Measurements from ENCODE around the gene SOWAHC. TPM values are rescaled to one million over a fixed set of nuclear protein-coding genes. Genes with fewer than 3 reads are reported as not detected.
"Not testable (repeated sequence)": the region's sequence is repeated elsewhere in the genome, so short reads cannot be mapped to it uniquely, and the experiment has no call there.

Gene SOWAHC
- total RNA-seq, 4 donors from 2014 or later = 8.3 to 24.2 (median 17.2) TPM

DNA sequence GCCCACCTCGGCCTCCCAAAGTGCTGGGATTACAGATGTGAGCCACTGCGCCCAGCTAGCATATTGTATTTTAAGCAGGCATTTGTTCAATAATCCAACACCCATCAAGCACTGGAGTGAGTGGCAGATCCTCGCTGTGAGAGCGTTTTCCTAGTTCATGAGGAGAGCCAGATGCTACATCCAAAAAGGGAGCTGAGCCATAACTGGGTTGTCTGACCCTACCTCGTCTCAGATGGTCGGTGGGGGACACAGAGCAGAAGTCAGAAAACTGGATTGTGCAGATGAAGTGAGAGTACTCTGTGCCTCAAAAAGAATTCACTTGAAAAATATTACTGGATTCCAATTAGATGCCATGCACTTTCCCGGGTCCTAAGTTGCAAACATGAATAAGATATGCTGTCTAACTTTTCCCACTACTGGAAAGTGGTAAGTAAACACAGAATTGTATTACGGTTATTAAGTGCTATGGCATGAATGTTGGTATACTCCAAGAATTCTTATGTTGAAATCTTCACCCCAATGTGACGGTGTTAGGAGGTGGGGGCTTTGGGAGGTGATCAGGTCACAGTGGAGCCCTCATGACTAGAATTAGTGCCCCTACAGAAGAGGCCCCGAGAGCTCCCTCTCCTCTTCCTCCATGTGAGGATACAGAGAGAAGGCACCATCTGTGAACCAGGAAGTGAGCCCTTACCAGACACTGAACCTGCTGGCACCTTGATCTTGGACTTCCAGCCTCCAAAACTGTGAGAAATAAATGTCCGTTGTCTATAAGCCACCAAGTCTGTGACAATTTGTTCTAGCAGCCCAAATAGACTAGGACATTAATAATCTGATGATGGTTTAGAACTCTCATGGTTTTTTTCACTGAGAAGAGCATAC, 21.5 kb downstream of the SOWAHC start:
- DNase-seq = no peak
- H3K27me3 ChIP-seq = no peaks in the 10 kb centered on the region
- no peak for TF ChIP-seq POLR2A (IDR thresholded peaks at IDR 0.05)
- TF ChIP-seq CTCF (IDR thresholded peaks at IDR 0.05) = no peak
- H3K27ac ChIP-seq = no peak overlapping the region
- H3K4me1 ChIP-seq = peaks cover 0 to 7% (median 0%) of the 10 kb centered on the region in 4 donors
- no peaks in the 10 kb centered on the region for H3K9me3 ChIP-seq
- H3K36me3 ChIP-seq = no peaks in the 10 kb centered on the region
- no peak overlapping the region for H3K4me3 ChIP-seq

- H3K4me1 ChIP-seq = peaks cover 0 to 7% (median 0%) of the 10 kb centered on the region in 4 donors
- DNase-seq = no peak
- H3K9me3 ChIP-seq = no peaks in the 10 kb centered on the region
- no peak overlapping the region for H3K27ac ChIP-seq
- H3K27me3 ChIP-seq = no peaks in the 10 kb centered on the region
- H3K4me3 ChIP-seq = no peak overlapping the region
- H3K36me3 ChIP-seq = no peaks in the 10 kb centered on the region
- TF ChIP-seq POLR2A (IDR thresholded peaks at IDR 0.05) = no peak
- no peak for TF ChIP-seq CTCF (IDR thresholded peaks at IDR 0.05)
Measured at GRCh38 chr2:109636317-109636716, 22.2 kb downstream of the SOWAHC start.

DNA sequence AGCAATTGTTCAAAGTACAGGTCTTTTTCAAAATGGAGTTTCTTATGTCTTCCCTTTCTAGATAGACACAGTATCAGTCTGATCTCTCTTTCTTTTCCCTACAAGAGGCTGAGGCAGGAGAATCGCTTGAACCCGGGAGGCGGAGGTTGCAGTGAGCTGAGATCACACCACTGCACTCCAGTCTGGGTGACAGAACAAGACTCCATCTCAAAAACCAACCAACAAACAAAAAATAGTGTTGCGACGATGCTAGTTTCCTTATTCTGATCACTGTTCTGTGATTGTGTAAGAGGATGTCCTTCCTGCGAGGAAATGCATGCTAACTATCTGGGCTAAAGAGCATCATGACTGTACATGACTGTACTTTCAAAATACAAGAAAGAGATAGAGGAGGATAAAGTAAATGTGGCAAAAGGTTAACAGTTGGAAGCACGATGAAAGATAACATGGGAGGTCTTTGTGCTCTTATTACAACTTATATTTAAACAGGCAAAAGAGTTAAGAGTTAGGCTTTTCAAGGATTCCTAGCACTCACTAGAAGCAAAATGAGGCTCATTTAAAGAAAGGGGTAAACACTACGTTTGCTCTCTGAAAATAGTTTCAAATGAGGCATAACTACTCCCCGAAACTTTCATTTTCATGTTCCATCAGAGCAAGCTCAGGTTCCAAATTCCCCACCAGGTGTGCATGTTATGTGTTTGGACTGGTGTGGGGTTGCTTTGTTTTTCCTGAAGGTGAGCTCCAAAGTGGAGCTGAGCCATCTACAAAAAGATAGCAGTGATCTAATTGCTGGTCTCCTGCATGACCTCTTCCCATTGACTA, 23.8 kb downstream of the SOWAHC start:
- H3K4me3 ChIP-seq = no peak overlapping the region
- TF ChIP-seq CTCF (IDR thresholded peaks at IDR 0.05) (no peak), POLR2A (IDR thresholded peaks at IDR 0.05) (no peak)
- H3K36me3 ChIP-seq = no peaks in the 10 kb centered on the region
- no peaks in the 10 kb centered on the region for H3K27me3 ChIP-seq
- no peak overlapping the region for H3K27ac ChIP-seq
- H3K9me3 ChIP-seq = no peaks in the 10 kb centered on the region
- H3K4me1 ChIP-seq = peaks cover 0 to 7% (median 0%) of the 10 kb centered on the region in 4 donors
- no peak for DNase-seq

DNA sequence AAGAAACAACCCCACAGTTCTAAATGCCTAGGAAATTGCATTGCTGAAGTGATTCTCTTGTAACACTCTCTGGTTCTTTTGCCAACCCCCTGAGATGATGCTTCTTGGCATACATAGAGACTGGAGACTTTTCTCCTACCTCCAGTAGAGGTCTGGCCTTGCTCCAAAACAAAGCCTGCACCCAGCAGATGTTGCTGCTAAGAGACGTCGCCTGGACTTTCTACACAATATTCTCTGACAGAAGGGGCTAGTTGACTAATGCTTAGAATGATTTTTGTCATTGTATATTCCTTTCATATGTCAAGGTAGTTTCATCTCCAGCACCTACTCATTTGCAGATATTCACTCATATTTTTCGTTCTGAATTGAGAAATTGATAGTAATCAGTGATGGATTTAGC, 24.6 kb downstream of the SOWAHC start:
- Histone ChIP-seq H3K36me3 (no peaks in the 10 kb centered on the region), H3K4me3 (no peak overlapping the region), H3K9me3 (no peaks in the 10 kb centered on the region), H3K4me1 (peaks cover 0 to 10% (median 0%) of the 10 kb centered on the region in 4 donors), H3K27me3 (no peaks in the 10 kb centered on the region), H3K27ac (no peak overlapping the region)
- TF ChIP-seq CTCF (IDR thresholded peaks at IDR 0.05) (no peak), POLR2A (IDR thresholded peaks at IDR 0.05) (no peak)
- no peak for DNase-seq

DNA sequence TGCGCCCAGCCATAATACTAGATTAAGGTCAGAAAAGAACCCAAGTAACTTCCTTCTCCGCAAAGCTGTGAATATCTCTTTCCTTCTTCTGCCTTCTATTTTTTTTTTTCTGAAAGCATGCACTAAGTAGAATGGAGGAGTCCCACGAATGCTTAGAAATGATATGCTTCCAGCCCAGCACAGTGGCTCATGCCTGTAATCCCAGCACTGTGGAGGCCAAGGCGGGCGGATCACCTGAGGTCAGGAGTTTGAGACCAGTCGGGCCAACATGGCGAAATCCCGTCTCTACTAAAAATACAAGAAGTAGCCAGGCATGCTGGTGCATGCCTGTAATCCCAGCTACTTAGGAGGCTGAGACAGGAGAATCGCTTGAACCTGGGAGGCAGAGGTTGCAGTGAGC, 25.8 kb downstream of the SOWAHC start:
- H3K4me3 ChIP-seq, H3K27me3 ChIP-seq: not testable (repeated sequence)

More for the DNA sequence above, 25.8 kb downstream of the SOWAHC start:
- H3K4me1 ChIP-seq = peaks cover 0 to 22% (median 0%) of the 10 kb centered on the region in 4 donors
- H3K36me3 ChIP-seq, H3K27ac ChIP-seq, DNase-seq, H3K9me3 ChIP-seq: not testable (repeated sequence)

Data from Peyer's patch (tissue), 4 donors.